Stomach smooth muscle (tissue), 2 donors: ENCODE measurements around the gene HOXC11.
A peak's percentile ranks its signal among the peaks of the same experiment; 100 is the strongest.

Source experiments
- H3K27ac ChIP-seq: one replicate; pipeline ENCODE4 v1.7.0; 2013; ENCODE audit warnings: mild to moderate bottlenecking, low read length, inconsistent platforms
- H3K27me3 ChIP-seq, 2 donors: one replicate each; pipeline ENCODE4 v1.7.0; 2013; ENCODE audit warnings: low read length in 2 of 2; ENCODE audit not compliant: insufficient read depth in 2 of 2, control insufficient read depth in 1 of 2
- H3K36me3 ChIP-seq, 2 donors: one replicate each; pipeline ENCODE4 v1.7.0; 2013; ENCODE audit warnings: low read length in 2 of 2; ENCODE audit not compliant: control insufficient read depth in 2 of 2, insufficient read depth in 2 of 2
- H3K4me1 ChIP-seq: one replicate; pipeline ENCODE4 v1.7.0; 2013; ENCODE audit warnings: low read length; ENCODE audit not compliant: control insufficient read depth, insufficient read depth
- H3K4me3 ChIP-seq, 2 donors: one replicate each; pipeline ENCODE4 v1.7.0; 2013; ENCODE audit warnings: low read length in 2 of 2
- H3K9ac ChIP-seq, 2 donors: one replicate each; pipeline ENCODE4 v1.7.0; 2013; ENCODE audit warnings: low read length in 2 of 2, mild to moderate bottlenecking in 1 of 2
- H3K9me3 ChIP-seq, 2 donors: one replicate each; pipeline ENCODE4 v1.7.0; 2013; ENCODE audit warnings: low read length in 2 of 2; ENCODE audit not compliant: control insufficient read depth in 2 of 2
- donor health status: healthy.
- donor health status: Pancreatic carcinoma.

HOXC11 gene

GRCh38 chr12:53996240-53997203, 23.6 kb downstream of the HOXC11 start:
- H3K27ac ChIP-seq, result no peak overlapping the region
- H3K4me1 ChIP-seq, result peaks cover 32% of the 10 kb centered on the region
- peak overlapping the region in 1 of 2 donors; percentile 50 for H3K9ac ChIP-seq
- H3K36me3 ChIP-seq, result no peaks in the 10 kb centered on the region
- H3K9me3 ChIP-seq, result peaks cover 0 to 4% of the 10 kb centered on the region in 2 donors
- H3K4me3 ChIP-seq, result peak overlapping the region; percentile 68 to 71
- peaks cover 88 to 99% of the 10 kb centered on the region in 2 donors for H3K27me3 ChIP-seq

GRCh38 chr12:53997204-53998109, 24.5 kb downstream of the HOXC11 start:
- Histone ChIP-seq H3K4me3 (no peak overlapping the region), H3K4me1 (peaks cover 32% of the 10 kb centered on the region), H3K9ac (no peak overlapping the region), H3K9me3 (peaks cover 0 to 4% of the 10 kb centered on the region in 2 donors), H3K27ac (no peak overlapping the region), H3K27me3 (peaks cover 87 to 99% of the 10 kb centered on the region in 2 donors), H3K36me3 (no peaks in the 10 kb centered on the region)

- H3K4me3 ChIP-seq, result no peak overlapping the region
- H3K27me3 ChIP-seq, result peaks cover 87 to 97% of the 10 kb centered on the region in 2 donors
- H3K27ac ChIP-seq, result no peak overlapping the region
Observed at GRCh38 chr12:53998110-53998899, 25.4 kb downstream of the HOXC11 start.

GRCh38 chr12:53998900-53999236, 25.9 kb downstream of the HOXC11 start:
- Histone ChIP-seq H3K9ac (no peak overlapping the region), H3K4me3 (no peak overlapping the region), H3K36me3 (no peaks in the 10 kb centered on the region), H3K9me3 (no peaks in the 10 kb centered on the region), H3K4me1 (peaks cover 31% of the 10 kb centered on the region), H3K27me3 (peaks cover 86 to 95% of the 10 kb centered on the region in 2 donors), H3K27ac (no peak overlapping the region)

More at GRCh38 chr12:53998110-53998899, 25.4 kb downstream of the HOXC11 start:
- H3K9me3 ChIP-seq, result peaks cover 0 to 3% of the 10 kb centered on the region in 2 donors
- no peak overlapping the region for H3K9ac ChIP-seq
- peaks cover 32% of the 10 kb centered on the region for H3K4me1 ChIP-seq
- no peaks in the 10 kb centered on the region for H3K36me3 ChIP-seq

- Histone ChIP-seq H3K27ac (no peak overlapping the region), H3K27me3 (peaks cover 86 to 95% of the 10 kb centered on the region in 2 donors)
Observed at GRCh38 chr12:53999559-54000115, 26.7 kb downstream of the HOXC11 start.

GRCh38 chr12:54000116-54001114, 27.5 kb downstream of the HOXC11 start, which contains the start of gene HOXC9:
TSS of gene HOXC9 (plus strand) at chr12:54000161. CDS start at chr12:54000189, 28 bp downstream.
- no peak within 1 kb of the TSS for H3K27ac ChIP-seq
- H3K9me3 ChIP-seq, result no peaks in the 10 kb centered on the region
- H3K9ac ChIP-seq, result no peak within 1 kb of the TSS
- H3K27me3 ChIP-seq, result peaks cover 86 to 95% of the 10 kb centered on the region in 2 donors
- peak within 1 kb of the TSS in 1 of 2 donors; percentile 54 for H3K4me3 ChIP-seq
- no peaks in the 10 kb centered on the region for H3K36me3 ChIP-seq
- H3K4me1 ChIP-seq, result peaks cover 19% of the 10 kb centered on the region

More at GRCh38 chr12:53999559-54000115, 26.7 kb downstream of the HOXC11 start:
- H3K36me3 ChIP-seq, result no peaks in the 10 kb centered on the region
- H3K9ac ChIP-seq, result no peak overlapping the region
- no peaks in the 10 kb centered on the region for H3K9me3 ChIP-seq
- H3K4me1 ChIP-seq, result peaks cover 25% of the 10 kb centered on the region
- H3K4me3 ChIP-seq, result peak overlapping the region in 1 of 2 donors; percentile 8

- H3K27me3 ChIP-seq, result peaks cover 87 to 95% of the 10 kb centered on the region in 2 donors
- no peaks in the 10 kb centered on the region for H3K9me3 ChIP-seq
- H3K4me3 ChIP-seq, result no peak overlapping the region
- H3K4me1 ChIP-seq, result peaks cover 17% of the 10 kb centered on the region
- no peaks in the 10 kb centered on the region for H3K36me3 ChIP-seq
- H3K27ac ChIP-seq, result no peak overlapping the region
- no peak overlapping the region for H3K9ac ChIP-seq
Observed at GRCh38 chr12:54001283-54002187, 28.6 kb downstream of the HOXC11 start.

- no peaks in the 10 kb centered on the region for H3K36me3 ChIP-seq
- no peak overlapping the region for H3K4me3 ChIP-seq
- peaks cover 88 to 95% of the 10 kb centered on the region in 2 donors for H3K27me3 ChIP-seq
- no peak overlapping the region for H3K27ac ChIP-seq
- H3K9me3 ChIP-seq, result no peaks in the 10 kb centered on the region
- H3K9ac ChIP-seq, result no peak overlapping the region
- H3K4me1 ChIP-seq, result peaks cover 17% of the 10 kb centered on the region
Observed at GRCh38 chr12:54002278-54002914, 29.5 kb downstream of the HOXC11 start.
